GM18507 (cell line): ENCODE measurements around the gene SAMD8.
"Not testable (repeated sequence)": the region's sequence is repeated elsewhere in the genome, so short reads cannot be mapped to it uniquely, and the experiment has no call there.

Source experiments
- DNase-seq: peaks from one replicate; pipeline ENCODE4 v3.0.0; 2011; ENCODE audit warnings: low read depth; ENCODE audit not compliant: insufficient read length; ENCODE audit errors: extremely low spot score
- FAIRE-seq: peaks from 2 replicates; lab custom pipeline; 2011; peaks lifted over from hg19 to GRCh38; lab: Jason Lieb, UNC

The SAMD8 gene

DNA sequence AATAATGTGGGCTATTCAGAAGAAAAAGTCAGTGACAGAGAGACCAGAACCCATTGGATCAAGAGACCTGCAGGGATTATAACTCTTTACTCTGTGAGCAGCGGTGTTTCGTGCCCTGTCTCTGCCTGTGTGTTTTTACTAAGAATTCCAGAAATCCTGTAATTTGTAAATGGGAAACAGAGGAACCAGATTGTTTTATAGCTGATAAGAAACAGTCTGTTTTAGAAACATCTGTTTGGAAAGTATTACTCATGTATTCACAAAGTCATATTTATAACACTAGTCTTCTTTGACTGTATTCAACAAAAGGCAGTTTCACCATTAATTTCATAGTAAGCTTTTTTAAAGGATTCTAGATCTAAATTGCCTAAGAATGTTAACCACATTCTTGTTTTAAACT lies 69.1 kb downstream of the SAMD8 start:
- no peak for FAIRE-seq
- DNase-seq: no peak

DNA sequence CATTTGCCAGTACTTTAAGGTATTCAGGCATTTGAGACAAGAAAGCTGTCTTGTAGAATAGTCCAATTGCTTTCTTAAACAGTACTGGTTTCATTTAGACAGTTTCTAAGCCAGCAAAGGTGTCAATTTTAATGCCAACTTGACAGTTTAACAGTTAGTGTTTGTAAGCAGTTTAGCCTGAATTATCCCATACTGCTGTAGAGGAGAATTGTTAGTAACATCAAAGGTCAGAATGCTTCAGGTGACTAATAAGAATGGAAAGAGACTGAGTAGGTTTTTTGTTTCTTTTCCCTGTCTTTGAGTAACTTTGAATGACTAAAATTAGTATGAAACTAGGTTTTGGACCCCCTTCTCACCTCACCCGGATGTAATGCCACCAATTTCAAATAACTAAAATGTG lies 69.6 kb downstream of the SAMD8 start:
- no peak for DNase-seq
- FAIRE-seq: no peak

GRCh38 chr10:75186310-75186709 lies 74.9 kb downstream of the SAMD8 start:
- no peak for FAIRE-seq
- no peak for DNase-seq

DNA sequence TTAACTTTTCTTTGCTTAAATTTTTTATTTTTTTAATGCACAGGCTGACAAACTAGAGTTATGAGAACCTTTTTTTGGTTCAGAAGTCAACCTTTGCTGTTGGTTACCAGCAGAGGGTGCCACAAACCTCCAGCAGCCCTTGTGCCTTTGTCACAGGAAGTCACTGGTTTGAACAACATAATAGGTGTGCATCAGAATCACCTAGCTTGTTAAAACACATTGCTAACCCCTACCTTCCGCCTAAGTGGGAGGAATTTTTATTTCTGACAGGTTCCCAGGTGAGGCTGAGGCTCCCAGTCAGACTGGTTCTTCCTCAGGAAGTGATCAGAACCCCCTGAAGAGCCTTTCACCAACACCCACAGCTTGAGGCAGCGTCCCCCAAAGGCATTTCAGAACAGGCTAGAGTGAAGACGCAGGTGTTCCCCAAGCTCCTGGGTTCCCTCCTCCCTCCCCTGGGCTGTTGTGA lies 76.5 kb downstream of the SAMD8 start:
- peak; percentile 43 for DNase-seq
- peak; percentile 72 for FAIRE-seq

DNA sequence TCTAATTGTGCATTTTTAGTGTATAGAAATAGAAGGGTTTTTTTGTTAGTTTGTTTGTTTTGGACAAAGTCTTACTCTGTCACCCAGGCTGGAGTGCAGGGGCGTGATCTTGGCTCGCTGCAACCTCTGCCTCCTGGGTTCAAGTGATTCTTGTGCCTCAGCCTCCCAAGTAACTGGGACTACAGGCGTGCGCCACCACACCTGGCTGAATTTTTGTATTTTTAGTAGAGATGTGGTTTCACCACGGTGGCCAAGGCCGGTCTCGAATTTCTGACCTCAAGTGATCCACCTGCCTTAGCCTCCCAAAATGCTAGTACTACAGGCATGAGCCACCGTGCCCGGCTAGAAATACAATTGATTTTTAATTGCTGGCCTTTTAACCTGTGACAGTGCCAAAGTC lies 77.1 kb downstream of the SAMD8 start:
- FAIRE-seq, DNase-seq: not testable (repeated sequence)

GRCh38 chr10:75189266-75190096 lies 78.0 kb downstream of the SAMD8 start:
- FAIRE-seq (no peak), DNase-seq (no peak)

GRCh38 chr10:75191821-75192568 lies 80.5 kb downstream of the SAMD8 start:
- no peak for FAIRE-seq
- no peak for DNase-seq

- not testable (repeated sequence) for FAIRE-seq, DNase-seq
Observed at GRCh38 chr10:75194625-75195024, 83.2 kb downstream of the SAMD8 start.

- DNase-seq (no peak), FAIRE-seq (no peak)
Observed at GRCh38 chr10:75195035-75195763, 83.7 kb downstream of the SAMD8 start.

GRCh38 chr10:75197066-75197465 lies 85.6 kb downstream of the SAMD8 start:
- DNase-seq (no peak), FAIRE-seq (no peak)

DNA sequence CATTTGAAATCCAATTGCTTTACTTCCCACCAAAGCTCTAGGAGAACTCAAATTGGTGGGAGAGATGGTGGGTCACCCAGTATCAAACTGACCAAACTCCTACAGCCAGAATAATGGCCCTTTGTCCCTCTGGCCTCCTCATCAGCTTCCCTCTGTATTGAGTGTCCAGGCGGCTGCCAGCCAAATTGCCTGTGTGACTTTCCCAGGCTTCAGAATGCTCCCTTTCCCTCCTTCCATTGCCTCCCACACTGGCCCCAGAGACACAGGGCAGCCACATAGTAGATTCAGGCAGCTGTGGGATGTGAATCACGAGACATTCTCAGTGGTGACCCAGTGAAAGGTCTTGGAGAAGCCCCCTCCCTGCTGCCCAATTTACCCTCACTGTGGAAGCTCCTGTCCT lies 86.5 kb downstream of the SAMD8 start:
- DNase-seq (no peak), FAIRE-seq (no peak)

DNA sequence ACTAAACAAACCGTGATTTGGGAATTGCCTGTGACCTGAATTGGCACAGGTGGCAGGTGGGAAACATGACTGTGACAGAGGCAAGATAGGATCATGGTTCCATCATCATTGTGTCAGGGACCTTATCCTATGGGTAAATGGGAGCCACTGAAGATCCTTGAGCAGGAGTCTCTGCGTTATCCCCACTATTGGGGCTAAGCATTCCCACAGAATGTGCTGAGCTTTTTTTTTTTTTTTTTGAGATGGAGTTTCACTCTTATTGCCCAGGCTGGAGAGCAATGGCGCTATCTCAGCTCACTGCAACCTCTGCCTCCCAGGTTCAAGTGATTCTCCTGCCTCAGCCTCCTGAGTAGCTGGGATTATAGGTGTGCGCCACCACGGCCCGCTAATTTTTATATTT lies 88.5 kb downstream of the SAMD8 start:
- not testable (repeated sequence) for DNase-seq, FAIRE-seq

DNA sequence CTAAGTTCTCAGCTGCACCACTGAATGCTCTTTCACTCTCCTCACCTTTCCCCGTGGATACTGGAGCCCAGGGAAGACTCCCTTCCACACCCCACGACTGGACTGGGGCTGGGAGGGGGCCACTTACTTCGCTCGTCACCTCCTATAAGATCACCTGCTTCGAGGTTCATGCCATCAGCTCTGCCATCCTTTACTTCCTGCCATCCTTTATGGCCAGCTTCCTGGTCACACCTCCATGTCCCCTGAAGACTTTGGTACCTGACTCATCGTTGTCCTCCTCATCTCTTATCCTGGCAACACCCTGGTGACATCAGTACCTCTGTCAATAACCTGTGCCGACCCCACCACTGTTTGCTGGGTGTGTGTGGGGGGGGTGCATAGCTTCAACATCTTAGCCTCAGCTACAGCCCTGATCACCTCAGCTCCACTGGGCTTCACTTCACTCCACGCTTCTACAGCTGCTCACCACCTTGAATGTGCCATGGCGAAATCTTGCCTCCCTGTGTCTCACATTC lies 90.4 kb downstream of the SAMD8 start:
- DNase-seq (no peak), FAIRE-seq (no peak)

- FAIRE-seq (no peak), DNase-seq (no peak)
Observed at GRCh38 chr10:75202321-75203045, 91.0 kb downstream of the SAMD8 start.

- DNase-seq, FAIRE-seq: not testable (repeated sequence)
Observed at GRCh38 chr10:75203046-75203620, 91.7 kb downstream of the SAMD8 start.

GRCh38 chr10:75203724-75204123 lies 92.3 kb downstream of the SAMD8 start:
- FAIRE-seq: no peak

GRCh38 chr10:75205908-75206307 lies 94.5 kb downstream of the SAMD8 start:
- no peak for DNase-seq
- no peak for FAIRE-seq

More at GRCh38 chr10:75203724-75204123, 92.3 kb downstream of the SAMD8 start:
- no peak for DNase-seq

- FAIRE-seq, DNase-seq: not testable (repeated sequence)
Observed at GRCh38 chr10:75206638-75207037, 95.2 kb downstream of the SAMD8 start.
